Panc1 (cell line): ENCODE measurements around the gene DCAF5.

Source experiments
- CTCF ChIP-seq: fragments of 450-650 bp; IDR thresholded peaks from 2 replicates; pipeline ENCODE4 v1.5.1; 2017; ENCODE audit warnings: mild to moderate bottlenecking
- POLR2AphosphoS5 ChIP-seq: IDR thresholded peaks from 2 replicates; pipeline ENCODE4 v1.6.1; 2012; ENCODE audit warnings: mild to moderate bottlenecking, low read depth, low read length, moderate library complexity
- REST ChIP-seq, 2 experiments: IDR thresholded peaks; 2 replicates each; pipeline ENCODE4 v1.6.1; 2011 to 2012; ENCODE audit warnings: low read depth in 2 of 2, control low read depth in 1 of 2, low read length in 1 of 2, mild to moderate bottlenecking in 1 of 2, moderate library complexity in 1 of 2; ENCODE audit not compliant: insufficient read depth in 1 of 2

GRCh38 chr14:69004731-69005431, 148.0 kb downstream of the DCAF5 start:
- TF ChIP-seq CTCF, result no peak
- TF ChIP-seq REST (IDR thresholded peaks at IDR 0.05; ENCODE audit: insufficient read depth in 1 of 2, low read depth in 2 of 2, low read length in 1 of 2), result no peak
- TF ChIP-seq POLR2AphosphoS5, result no peak
